ENCODE measurements around the gene ANKRD52. TPM values are rescaled to one million over a fixed set of nuclear protein-coding genes. Genes with fewer than 3 reads are reported as not detected.
A peak's percentile ranks its signal among the peaks of the same experiment; 100 is the strongest.

The ANKRD52 gene
- total RNA-seq, 2 donors from 2014 or later, result 15.2 to 21.0 TPM

DNA sequence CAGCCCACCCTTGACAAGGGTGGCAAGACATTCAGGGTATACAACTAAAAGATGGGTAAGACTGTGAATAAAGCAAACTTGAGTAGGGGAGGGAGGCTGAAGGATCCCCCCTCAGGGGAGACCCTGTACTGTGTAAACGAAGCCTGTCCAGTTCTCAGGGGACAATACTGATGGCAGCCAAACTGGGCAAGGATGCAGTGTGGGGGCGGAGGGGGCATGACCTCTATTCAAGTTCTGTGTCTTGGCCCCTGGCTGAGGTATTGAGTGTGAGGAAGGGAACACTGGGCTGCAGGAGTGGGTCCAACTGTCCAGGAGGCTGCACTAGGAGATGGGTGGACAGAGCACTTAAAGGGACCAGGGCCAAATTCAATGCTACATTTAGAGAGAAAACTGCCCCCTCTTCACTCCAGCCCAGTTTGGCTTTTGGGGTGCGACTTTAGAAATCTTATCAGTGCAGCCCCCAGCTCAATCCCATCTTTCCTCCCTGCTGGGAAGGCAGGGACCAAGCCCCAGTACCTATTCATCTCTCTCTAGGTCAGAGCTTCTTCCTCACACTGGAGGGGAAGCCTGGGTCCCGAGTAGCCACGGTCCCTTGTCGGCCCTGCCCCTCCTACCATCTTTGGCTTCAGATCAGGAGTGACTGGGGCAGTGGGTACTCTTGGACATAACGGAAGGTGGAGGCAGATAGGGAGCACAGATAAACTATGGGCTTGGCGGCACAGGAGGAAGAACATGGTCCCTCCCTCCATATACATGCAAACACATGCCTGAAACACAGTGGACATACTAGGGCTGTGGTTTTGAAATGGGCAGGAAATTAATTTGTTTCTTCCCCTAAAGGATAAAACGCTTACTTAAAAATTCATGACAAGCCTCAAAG, 16.5 kb downstream of the ANKRD52 start:
- Histone ChIP-seq H3K27ac (no peak overlapping the region), H3K4me3 (no peak overlapping the region), H3K4me1 (peaks cover 42% of the 10 kb centered on the region), H3K9me3 (no peaks in the 10 kb centered on the region), H3K36me3 (replicated peaks in 1 of 2; ENCODE audit: insufficient read depth in 1 of 2, low read depth in 2 of 2) (peaks cover 11 to 14% of the 10 kb centered on the region in 2 donors), H3K27me3 (no peaks in the 10 kb centered on the region)
- TF ChIP-seq POLR2A (IDR thresholded peaks at IDR 0.05), result no peak
- TF ChIP-seq, protein P1, sequence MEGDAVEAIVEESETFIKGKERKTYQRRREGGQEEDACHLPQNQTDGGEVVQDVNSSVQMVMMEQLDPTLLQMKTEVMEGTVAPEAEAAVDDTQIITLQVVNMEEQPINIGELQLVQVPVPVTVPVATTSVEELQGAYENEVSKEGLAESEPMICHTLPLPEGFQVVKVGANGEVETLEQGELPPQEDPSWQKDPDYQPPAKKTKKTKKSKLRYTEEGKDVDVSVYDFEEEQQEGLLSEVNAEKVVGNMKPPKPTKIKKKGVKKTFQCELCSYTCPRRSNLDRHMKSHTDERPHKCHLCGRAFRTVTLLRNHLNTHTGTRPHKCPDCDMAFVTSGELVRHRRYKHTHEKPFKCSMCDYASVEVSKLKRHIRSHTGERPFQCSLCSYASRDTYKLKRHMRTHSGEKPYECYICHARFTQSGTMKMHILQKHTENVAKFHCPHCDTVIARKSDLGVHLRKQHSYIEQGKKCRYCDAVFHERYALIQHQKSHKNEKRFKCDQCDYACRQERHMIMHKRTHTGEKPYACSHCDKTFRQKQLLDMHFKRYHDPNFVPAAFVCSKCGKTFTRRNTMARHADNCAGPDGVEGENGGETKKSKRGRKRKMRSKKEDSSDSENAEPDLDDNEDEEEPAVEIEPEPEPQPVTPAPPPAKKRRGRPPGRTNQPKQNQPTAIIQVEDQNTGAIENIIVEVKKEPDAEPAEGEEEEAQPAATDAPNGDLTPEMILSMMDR (IDR thresholded peaks at IDR 0.05), result no peak
- 68 to 89% methylated on average over 8 to 9 of the region's 9 CpGs for WGBS, 2 donors
- intact Hi-C loops (cut with DNase I), result no loop called here
- DNase-seq, result no peak
- ATAC-seq, result no peak

DNA sequence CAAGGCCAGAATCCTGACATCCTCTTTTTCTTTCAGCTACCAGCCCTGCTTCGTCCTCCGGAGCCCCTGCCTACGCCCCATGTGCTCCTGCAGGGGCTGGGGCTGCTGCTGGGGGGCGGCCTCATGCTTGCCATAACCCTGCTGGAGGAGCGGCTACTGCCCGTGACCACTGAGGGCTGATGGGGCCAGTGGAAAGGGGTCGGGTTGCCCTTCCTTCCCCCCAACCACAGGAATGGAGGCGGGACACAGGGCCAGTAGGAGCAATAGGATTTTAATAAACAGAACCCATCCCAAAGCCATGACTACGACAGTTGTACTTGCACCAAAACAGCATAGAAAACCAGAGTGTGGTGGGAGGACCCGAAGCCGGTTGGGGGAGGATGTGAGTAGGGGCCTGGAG, 20.6 kb downstream of the ANKRD52 start:
- TF ChIP-seq, protein P1 (IDR thresholded peaks at IDR 0.05), result no peak
- no peak for TF ChIP-seq POLR2A (IDR thresholded peaks at IDR 0.05)
- Histone ChIP-seq H3K9me3 (no peaks in the 10 kb centered on the region), H3K27me3 (no peaks in the 10 kb centered on the region), H3K27ac (peak overlapping the region in 3 of 4 donors; percentile 71 to 74 (median 73)), H3K36me3 (replicated peaks in 1 of 2; ENCODE audit: insufficient read depth in 1 of 2, low read depth in 2 of 2) (peaks cover 2 to 6% of the 10 kb centered on the region in 2 donors), H3K4me1 (peaks cover 51% of the 10 kb centered on the region), H3K4me3 (no peak overlapping the region)
- WGBS, 2 donors, result 78 to 82% methylated on average over 8 to 11 of the region's 11 CpGs
- DNase-seq, result no peak
- intact Hi-C loops (cut with DNase I), result no loop called here
- ATAC-seq, result no peak

DNA sequence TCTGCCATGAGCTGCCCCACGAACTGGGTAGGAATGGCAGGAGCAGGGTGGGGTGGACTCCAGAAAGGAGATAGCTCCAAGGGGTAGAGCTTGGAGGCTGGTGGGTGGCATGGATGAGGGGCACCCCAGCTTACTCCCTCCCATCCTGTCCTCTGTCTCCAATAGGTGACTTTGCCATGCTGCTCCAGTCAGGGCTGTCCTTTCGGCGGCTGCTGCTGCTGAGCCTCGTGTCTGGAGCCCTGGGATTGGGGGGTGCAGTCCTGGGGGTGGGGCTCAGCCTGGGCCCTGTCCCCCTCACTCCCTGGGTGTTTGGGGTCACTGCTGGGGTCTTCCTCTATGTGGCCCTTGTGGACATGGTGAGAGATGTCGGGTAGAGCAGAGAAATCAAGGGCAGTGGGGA, 21.2 kb downstream of the ANKRD52 start:
- peaks cover 47% of the 10 kb centered on the region for H3K4me1 ChIP-seq
- intact Hi-C loops (cut with DNase I), result no loop called here
- no peaks in the 10 kb centered on the region for H3K27me3 ChIP-seq
- WGBS, 2 donors, result 49 to 58% methylated on average over 2 to 5 of the region's 5 CpGs
- peak overlapping the region; percentile 27 to 74 (median 72) for H3K27ac ChIP-seq
- DNase-seq (no peak), ATAC-seq (no peak)
- H3K9me3 ChIP-seq, result no peaks in the 10 kb centered on the region
- no peak overlapping the region for H3K4me3 ChIP-seq
- peaks cover 2 to 6% of the 10 kb centered on the region in 2 donors for H3K36me3 ChIP-seq (replicated peaks in 1 of 2; ENCODE audit: insufficient read depth in 1 of 2, low read depth in 2 of 2)
- no peak for TF ChIP-seq POLR2A (IDR thresholded peaks at IDR 0.05)
- TF ChIP-seq, protein P1 (IDR thresholded peaks at IDR 0.05), result no peak

DNA sequence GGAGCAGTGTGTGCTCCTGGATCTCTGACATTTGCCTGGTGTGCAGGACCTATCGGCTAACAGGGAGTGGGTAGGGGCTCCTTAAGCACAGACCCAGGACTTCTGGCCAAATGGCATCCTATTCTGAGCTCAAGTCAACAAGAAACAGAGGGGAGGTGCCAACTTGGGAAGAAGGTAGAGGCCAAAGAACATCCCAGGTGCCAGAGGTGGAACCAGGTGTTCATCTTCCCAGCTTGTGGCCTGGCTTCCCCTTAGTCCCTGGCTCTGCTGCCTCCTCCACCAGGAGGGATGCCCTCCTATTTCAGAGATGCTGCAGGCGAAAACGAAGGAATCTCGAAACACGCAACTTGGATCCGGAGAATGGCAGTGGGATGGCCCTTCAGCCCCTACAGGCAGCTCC, 22.1 kb downstream of the ANKRD52 start:
- ATAC-seq (peak; percentile 56), DNase-seq (peak; percentile 59 to 87 (median 78))
- intact Hi-C loops (cut with DNase I), result no loop called here
- no peak overlapping the region for H3K4me3 ChIP-seq
- H3K4me1 ChIP-seq, result peaks cover 43% of the 10 kb centered on the region
- H3K36me3 ChIP-seq (replicated peaks in 1 of 2; ENCODE audit: insufficient read depth in 1 of 2, low read depth in 2 of 2), result no peaks in the 10 kb centered on the region
- WGBS, 2 donors, result 60 to 63% methylated on average over 5 to 6 of the region's 6 CpGs
- H3K27ac ChIP-seq, result peak overlapping the region in 3 of 4 donors; percentile 71 to 74 (median 73)
- H3K27me3 ChIP-seq, result no peaks in the 10 kb centered on the region
- peak in 1 of 3 donors; percentile 12 for TF ChIP-seq POLR2A (IDR thresholded peaks at IDR 0.05)
- TF ChIP-seq, protein P1 (IDR thresholded peaks at IDR 0.05), result no peak
- no peaks in the 10 kb centered on the region for H3K9me3 ChIP-seq
